Uterus (tissue), 2 donors: Measurements from ENCODE around the gene MPND.

Experiments used
- POLR2A ChIP-seq, 2 donors: fragments of 450-650 bp; IDR thresholded peaks; one replicate each; pipeline ENCODE4 v1.6.1; 2016; ENCODE audit warnings: antibody characterized with exemption in 2 of 2, mild to moderate bottlenecking in 1 of 2, moderate library complexity in 1 of 2
- TF ChIP-seq, protein P1 (sequence below), 4 experiments: fragments of 200-600 bp in 2 of 4; fragments of 450-650 bp in 2 of 4; sonication (generic) in 2 of 4; IDR thresholded peaks; one replicate each; pipeline ENCODE4 v1.5.1; 2016 to 2019; ENCODE audit warnings: antibody characterized with exemption in 4 of 4, mild to moderate bottlenecking in 2 of 4, moderate library complexity in 1 of 4

DNA sequence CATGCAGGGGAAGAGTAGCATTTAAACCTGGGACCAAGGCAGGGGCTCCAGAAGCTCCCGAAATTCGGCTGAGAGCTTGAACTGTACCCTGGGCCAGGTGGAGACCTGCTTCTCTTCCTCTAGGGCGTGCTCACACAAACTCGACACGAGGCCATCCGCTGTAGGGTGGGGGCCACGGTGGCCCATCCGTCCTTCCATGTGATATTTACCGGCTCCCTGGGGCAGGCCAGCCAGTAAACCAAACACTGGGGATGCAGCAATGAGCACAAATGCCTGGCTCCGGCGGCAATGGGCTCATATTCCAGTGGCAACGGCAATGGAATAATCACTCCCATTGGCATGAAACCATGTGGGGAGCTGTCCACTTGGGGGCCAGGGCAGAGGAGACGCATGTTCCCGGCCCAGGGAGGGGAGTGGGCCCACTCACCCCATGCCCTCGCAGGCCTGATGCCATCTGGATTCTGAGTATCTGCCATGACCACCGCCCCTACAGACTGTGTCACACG, 46.2 kb downstream of the MPND start:
- TF ChIP-seq, protein P1, sequence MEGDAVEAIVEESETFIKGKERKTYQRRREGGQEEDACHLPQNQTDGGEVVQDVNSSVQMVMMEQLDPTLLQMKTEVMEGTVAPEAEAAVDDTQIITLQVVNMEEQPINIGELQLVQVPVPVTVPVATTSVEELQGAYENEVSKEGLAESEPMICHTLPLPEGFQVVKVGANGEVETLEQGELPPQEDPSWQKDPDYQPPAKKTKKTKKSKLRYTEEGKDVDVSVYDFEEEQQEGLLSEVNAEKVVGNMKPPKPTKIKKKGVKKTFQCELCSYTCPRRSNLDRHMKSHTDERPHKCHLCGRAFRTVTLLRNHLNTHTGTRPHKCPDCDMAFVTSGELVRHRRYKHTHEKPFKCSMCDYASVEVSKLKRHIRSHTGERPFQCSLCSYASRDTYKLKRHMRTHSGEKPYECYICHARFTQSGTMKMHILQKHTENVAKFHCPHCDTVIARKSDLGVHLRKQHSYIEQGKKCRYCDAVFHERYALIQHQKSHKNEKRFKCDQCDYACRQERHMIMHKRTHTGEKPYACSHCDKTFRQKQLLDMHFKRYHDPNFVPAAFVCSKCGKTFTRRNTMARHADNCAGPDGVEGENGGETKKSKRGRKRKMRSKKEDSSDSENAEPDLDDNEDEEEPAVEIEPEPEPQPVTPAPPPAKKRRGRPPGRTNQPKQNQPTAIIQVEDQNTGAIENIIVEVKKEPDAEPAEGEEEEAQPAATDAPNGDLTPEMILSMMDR (IDR thresholded peaks at IDR 0.05), result no peak
- no peak for TF ChIP-seq POLR2A (IDR thresholded peaks at IDR 0.05)
